PC-9 (cell line): Measurements from ENCODE around the gene NOCT.
"Not testable (repeated sequence)": the region's sequence is repeated elsewhere in the genome, so short reads cannot be mapped to it uniquely, and the experiment has no call there.

ENCODE experiments used
- EZH2 ChIP-seq: fragments of 200-600 bp; sonication (generic); IDR thresholded peaks from 2 replicates; pipeline ENCODE4 v1.8.0; 2017; ENCODE audit warnings: antibody characterized with exemption, low read depth
- TF ChIP-seq, protein P1 (sequence below): fragments of 200-600 bp; sonication (generic); conservative IDR thresholded peaks from 2 replicates; pipeline ENCODE4 v1.6.1; 2017; ENCODE audit warnings: mixed run types, antibody characterized with exemption, mild to moderate bottlenecking, moderate library complexity

DNA sequence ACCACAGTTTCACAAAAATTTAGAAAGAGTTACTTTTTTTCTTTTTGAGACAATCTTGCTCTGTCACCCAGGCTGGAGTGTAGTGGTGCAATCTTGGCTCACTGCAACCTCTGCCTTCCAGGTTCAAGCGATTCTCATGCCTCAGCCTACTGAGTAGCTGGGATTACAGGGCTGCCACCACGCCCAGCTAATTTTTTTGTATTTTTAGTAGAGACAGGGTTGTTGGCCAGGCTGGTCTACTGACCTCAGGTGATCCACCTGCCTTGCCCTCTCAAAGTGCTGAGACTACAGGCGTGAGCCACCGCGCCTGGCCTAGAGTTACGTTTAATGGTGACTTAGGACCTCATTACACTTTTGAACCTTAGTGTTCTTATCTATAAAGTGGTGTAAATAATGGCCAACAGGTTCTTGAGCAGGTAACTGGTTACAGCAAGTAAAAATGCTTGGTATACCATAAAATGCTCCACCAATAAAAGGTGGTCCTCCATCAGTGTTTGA, 14.3 kb downstream of the NOCT start:
- TF ChIP-seq, protein P1, sequence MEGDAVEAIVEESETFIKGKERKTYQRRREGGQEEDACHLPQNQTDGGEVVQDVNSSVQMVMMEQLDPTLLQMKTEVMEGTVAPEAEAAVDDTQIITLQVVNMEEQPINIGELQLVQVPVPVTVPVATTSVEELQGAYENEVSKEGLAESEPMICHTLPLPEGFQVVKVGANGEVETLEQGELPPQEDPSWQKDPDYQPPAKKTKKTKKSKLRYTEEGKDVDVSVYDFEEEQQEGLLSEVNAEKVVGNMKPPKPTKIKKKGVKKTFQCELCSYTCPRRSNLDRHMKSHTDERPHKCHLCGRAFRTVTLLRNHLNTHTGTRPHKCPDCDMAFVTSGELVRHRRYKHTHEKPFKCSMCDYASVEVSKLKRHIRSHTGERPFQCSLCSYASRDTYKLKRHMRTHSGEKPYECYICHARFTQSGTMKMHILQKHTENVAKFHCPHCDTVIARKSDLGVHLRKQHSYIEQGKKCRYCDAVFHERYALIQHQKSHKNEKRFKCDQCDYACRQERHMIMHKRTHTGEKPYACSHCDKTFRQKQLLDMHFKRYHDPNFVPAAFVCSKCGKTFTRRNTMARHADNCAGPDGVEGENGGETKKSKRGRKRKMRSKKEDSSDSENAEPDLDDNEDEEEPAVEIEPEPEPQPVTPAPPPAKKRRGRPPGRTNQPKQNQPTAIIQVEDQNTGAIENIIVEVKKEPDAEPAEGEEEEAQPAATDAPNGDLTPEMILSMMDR: not testable (repeated sequence)
- not testable (repeated sequence) for TF ChIP-seq EZH2
